SJCRH30 (cell line): ENCODE data around the gene GATA2. TPM values are rescaled to one million over a fixed set of nuclear protein-coding genes. Genes with fewer than 3 reads are reported as not detected.

Experiments
- DNase-seq, 2 experiments: peaks; one replicate each; pipeline ENCODE4 v3.0.0-alpha.2; 2015 to 2020
- H3K27ac ChIP-seq: fragments of 250-450 bp; sonication (Bioruptor Pico); 2 replicates; pipeline ENCODE4 v1.5.1; 2020; ENCODE audit warnings: mild to moderate bottlenecking, moderate library complexity
- H3K27me3 ChIP-seq: fragments of 250-450 bp; sonication (Bioruptor Pico); 2 replicates; pipeline ENCODE4 v1.5.1; 2020; ENCODE audit warnings: mild to moderate bottlenecking, moderate library complexity
- H3K36me3 ChIP-seq: fragments of 250-450 bp; sonication (Bioruptor Pico); 2 replicates; pipeline ENCODE4 v1.5.1; 2020; ENCODE audit warnings: mild to moderate bottlenecking, moderate library complexity
- H3K4me1 ChIP-seq: fragments of 250-450 bp; sonication (Bioruptor Pico); 2 replicates; pipeline ENCODE4 v1.5.1; 2020; ENCODE audit warnings: mild to moderate bottlenecking, moderate library complexity
- H3K4me3 ChIP-seq: fragments of 250-450 bp; sonication (Bioruptor Pico); 2 replicates; pipeline ENCODE4 v1.5.1; 2020; ENCODE audit warnings: mild to moderate bottlenecking, moderate library complexity
- H3K9me3 ChIP-seq: fragments of 250-450 bp; sonication (Bioruptor Pico); replicated peaks from 2 replicates; pipeline ENCODE4 v1.5.1; 2020; ENCODE audit warnings: mild to moderate bottlenecking, moderate library complexity
- total RNA-seq: library from RNA; depleted of rRNA; stranded (reverse); fragments of >200 nt; shearing (Covaris generic); gene quantifications from 2 replicates; pipeline ENCODE4 v1.2.3, GENCODE V29; 2014; rRNA removed

GATA2 gene
- 17.1 and 19.8 TPM in 2 replicates for total RNA-seq

- H3K36me3 ChIP-seq: no peaks in the 10 kb centered on the region
- no peak within 1 kb of the TSS for H3K27ac ChIP-seq
- no peak for DNase-seq
- H3K4me3 ChIP-seq: no peak within 1 kb of the TSS
- H3K27me3 ChIP-seq: no peaks in the 10 kb centered on the region
- H3K4me1 ChIP-seq: no peaks in the 10 kb centered on the region
- no peaks in the 10 kb centered on the region; the same call in 1 of the 2 replicates for H3K9me3 ChIP-seq
These were observed at the start of gene GATA2 for GRCh38 chr3:128492671-128493569. Gene GATA2, minus strand, starts transcription at chr3:128493201. Its CDS starts 6,170 bp downstream, at chr3:128487031.

DNA sequence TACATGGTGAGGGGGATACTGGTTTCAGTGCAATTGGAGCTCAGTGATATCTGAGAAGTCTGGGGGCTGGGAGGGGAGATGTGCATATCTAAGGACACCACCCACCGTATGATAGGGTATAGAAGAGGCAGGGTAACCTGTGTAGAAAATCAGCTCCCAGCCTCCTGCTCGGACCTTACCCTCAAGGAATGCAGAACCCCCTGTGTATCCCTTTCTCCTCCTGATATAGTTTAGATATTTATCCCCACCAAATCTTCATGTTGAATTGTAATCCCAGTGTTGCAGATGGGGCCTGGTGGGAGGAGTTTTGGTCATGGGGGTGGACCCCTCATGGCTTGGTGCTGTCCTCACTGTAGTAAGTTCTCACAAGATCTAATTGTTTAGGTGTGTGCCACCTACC lies 48.2 kb upstream of the GATA2 start:
- peaks cover 8% of the 10 kb centered on the region; the same call in 1 of the 2 replicates for H3K9me3 ChIP-seq
- H3K4me1 ChIP-seq: no peaks in the 10 kb centered on the region
- no peak overlapping the region for H3K4me3 ChIP-seq
- no peaks in the 10 kb centered on the region for H3K27me3 ChIP-seq
- no peak overlapping the region for H3K27ac ChIP-seq
- no peak for DNase-seq
- H3K36me3 ChIP-seq: no peaks in the 10 kb centered on the region

DNA sequence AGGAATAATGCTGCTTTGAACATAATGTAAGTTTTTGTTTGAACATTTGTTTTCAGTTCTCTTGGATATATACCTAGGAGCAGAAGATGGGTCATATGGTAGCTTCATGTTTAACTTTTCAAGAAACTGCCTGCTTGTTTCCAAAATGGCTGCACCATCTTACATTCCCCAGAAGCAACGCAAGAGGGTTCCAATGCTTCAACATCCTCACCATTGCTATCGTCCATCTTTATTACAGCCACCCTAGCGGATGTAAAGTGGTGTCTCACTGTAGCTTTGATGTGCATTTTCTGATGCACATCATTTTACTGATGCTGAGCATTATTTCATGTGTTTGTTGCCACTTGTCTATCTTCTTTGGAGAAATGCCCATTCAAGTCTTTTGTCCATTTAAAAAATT lies 46.4 kb upstream of the GATA2 start:
- Histone ChIP-seq H3K27ac (no peak overlapping the region), H3K9me3 (peaks cover 8% of the 10 kb centered on the region; the same call in 1 of the 2 replicates), H3K27me3 (no peaks in the 10 kb centered on the region), H3K36me3 (no peaks in the 10 kb centered on the region), H3K4me1 (no peaks in the 10 kb centered on the region), H3K4me3 (no peak overlapping the region)
- DNase-seq: no peak

- Histone ChIP-seq H3K9me3 (no peaks in the 10 kb centered on the region), H3K27ac (no peak overlapping the region), H3K27me3 (no peaks in the 10 kb centered on the region; the same call in 1 of the 2 replicates), H3K36me3 (no peaks in the 10 kb centered on the region), H3K4me1 (no peaks in the 10 kb centered on the region), H3K4me3 (no peak overlapping the region)
- DNase-seq: no peak
These were observed 44.2 kb upstream of the GATA2 start for GRCh38 chr3:128537091-128537703.

GRCh38 chr3:128532012-128532983 lies 39.3 kb upstream of the GATA2 start:
- H3K4me3 ChIP-seq: no peak overlapping the region
- DNase-seq: no peak
- H3K27me3 ChIP-seq: no peaks in the 10 kb centered on the region; the same call in 1 of the 2 replicates

DNA sequence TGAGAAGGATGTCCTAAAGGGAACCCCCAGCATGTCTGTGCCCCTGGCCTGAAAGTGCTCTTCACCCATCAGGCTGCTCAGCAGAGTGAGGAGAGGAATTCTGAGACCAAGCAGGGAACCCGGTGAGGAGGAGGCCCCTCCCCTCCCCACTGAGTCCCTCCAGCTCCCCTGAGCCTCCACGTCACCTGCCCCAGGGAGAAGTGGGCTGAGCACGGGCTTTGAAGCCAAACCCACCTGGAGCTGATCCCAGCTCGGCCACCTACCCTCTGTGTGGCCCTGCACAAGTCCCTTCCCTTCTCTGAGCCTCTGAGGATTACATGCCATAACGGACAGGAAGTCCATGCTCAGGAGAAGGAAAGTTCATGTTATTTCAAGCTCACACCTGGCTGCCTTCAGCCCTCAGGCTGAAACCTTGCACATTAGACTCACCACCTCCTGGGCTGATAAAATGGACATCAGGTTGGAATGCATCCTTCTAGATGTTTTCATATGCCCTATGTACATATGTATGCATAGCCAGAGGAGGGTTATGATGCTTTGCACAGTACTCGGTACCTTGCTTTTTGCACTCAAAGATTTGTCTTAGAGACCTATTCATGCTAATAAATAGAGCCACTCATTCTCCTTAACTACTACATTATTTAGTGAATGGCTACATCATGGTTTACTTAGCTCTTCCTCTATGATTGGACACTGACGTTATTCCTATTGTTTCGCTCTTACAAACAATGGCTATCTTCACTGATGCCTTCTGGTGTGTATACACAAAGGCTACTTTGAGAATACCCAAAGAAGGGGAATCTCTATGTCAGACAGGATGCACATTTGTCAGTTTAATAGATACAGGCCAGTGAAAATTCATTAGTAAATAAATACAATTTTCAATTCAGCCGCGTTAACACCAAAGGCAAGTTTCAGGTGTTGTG lies 31.6 kb upstream of the GATA2 start:
- Histone ChIP-seq H3K27me3 (no peaks in the 10 kb centered on the region; the same call in 1 of the 2 replicates), H3K4me3 (no peak overlapping the region), H3K4me1 (no peaks in the 10 kb centered on the region), H3K9me3 (no peaks in the 10 kb centered on the region), H3K27ac (no peak overlapping the region), H3K36me3 (no peaks in the 10 kb centered on the region)
- DNase-seq: no peak

More at GRCh38 chr3:128532012-128532983, 39.3 kb upstream of the GATA2 start:
- Histone ChIP-seq H3K36me3 (no peaks in the 10 kb centered on the region), H3K9me3 (no peaks in the 10 kb centered on the region), H3K4me1 (no peaks in the 10 kb centered on the region), H3K27ac (no peak overlapping the region)

GRCh38 chr3:128523591-128523990 lies 30.6 kb upstream of the GATA2 start:
- H3K4me3 ChIP-seq: no peak overlapping the region
- H3K4me1 ChIP-seq: no peaks in the 10 kb centered on the region
- H3K9me3 ChIP-seq: no peaks in the 10 kb centered on the region
- no peak overlapping the region for H3K27ac ChIP-seq
- no peaks in the 10 kb centered on the region; the same call in 1 of the 2 replicates for H3K27me3 ChIP-seq
- H3K36me3 ChIP-seq: no peaks in the 10 kb centered on the region
- DNase-seq: no peak

GRCh38 chr3:128521715-128522114 lies 28.7 kb upstream of the GATA2 start:
- H3K27ac ChIP-seq: no peak overlapping the region
- no peaks in the 10 kb centered on the region for H3K36me3 ChIP-seq
- DNase-seq: peak in 1 of 2 experiments; percentile 26
- no peaks in the 10 kb centered on the region; the same call in 1 of the 2 replicates for H3K27me3 ChIP-seq
- no peaks in the 10 kb centered on the region for H3K4me1 ChIP-seq
- no peaks in the 10 kb centered on the region for H3K9me3 ChIP-seq
- no peak overlapping the region for H3K4me3 ChIP-seq

- Histone ChIP-seq H3K4me3 (no peak overlapping the region), H3K27me3 (no peaks in the 10 kb centered on the region; the same call in none of the 2 replicates), H3K9me3 (peaks cover 5% of the 10 kb centered on the region; the same call in 1 of the 2 replicates), H3K27ac (no peak overlapping the region), H3K4me1 (no peaks in the 10 kb centered on the region), H3K36me3 (no peaks in the 10 kb centered on the region)
- DNase-seq: no peak
These were observed 25.8 kb upstream of the GATA2 start for GRCh38 chr3:128518587-128519490.

DNA sequence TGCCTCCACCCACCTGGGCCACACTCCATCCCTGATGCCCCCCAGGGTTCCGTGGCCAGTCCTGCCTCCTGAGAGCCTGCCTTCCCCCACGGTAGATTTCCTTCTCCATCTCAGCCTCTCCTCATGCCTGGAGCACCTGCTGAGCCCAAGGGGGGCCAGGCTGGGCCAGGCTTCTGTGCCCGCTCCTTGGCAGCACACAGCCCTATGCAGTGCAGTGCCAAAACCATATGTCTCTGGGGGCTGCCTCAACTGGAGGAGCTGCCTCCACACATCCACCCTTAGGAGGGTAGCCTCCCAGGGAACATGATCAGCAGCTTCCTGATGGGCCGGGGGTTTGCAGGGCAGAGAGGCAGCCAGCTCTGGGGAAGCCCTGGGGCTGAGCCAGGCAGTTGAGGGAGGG lies 24.6 kb upstream of the GATA2 start:
- Histone ChIP-seq H3K4me1 (no peaks in the 10 kb centered on the region), H3K27me3 (no peaks in the 10 kb centered on the region; the same call in none of the 2 replicates), H3K9me3 (peaks cover 5% of the 10 kb centered on the region; the same call in 1 of the 2 replicates), H3K36me3 (no peaks in the 10 kb centered on the region), H3K27ac (no peak overlapping the region), H3K4me3 (no peak overlapping the region)
- DNase-seq: no peak

GRCh38 chr3:128515967-128516366 lies 23.0 kb upstream of the GATA2 start:
- no peak for DNase-seq
- H3K36me3 ChIP-seq: no peaks in the 10 kb centered on the region
- H3K27me3 ChIP-seq: no peaks in the 10 kb centered on the region; the same call in none of the 2 replicates
- no peaks in the 10 kb centered on the region for H3K4me1 ChIP-seq
- peaks cover 5% of the 10 kb centered on the region; the same call in 1 of the 2 replicates for H3K9me3 ChIP-seq
- H3K27ac ChIP-seq: no peak overlapping the region
- no peak overlapping the region for H3K4me3 ChIP-seq

GRCh38 chr3:128508852-128509251 lies 15.9 kb upstream of the GATA2 start:
- DNase-seq: no peak
- H3K9me3 ChIP-seq: no peaks in the 10 kb centered on the region
- no peak overlapping the region for H3K4me3 ChIP-seq
- H3K27ac ChIP-seq: no peak overlapping the region
- H3K36me3 ChIP-seq: no peaks in the 10 kb centered on the region
- no peaks in the 10 kb centered on the region for H3K4me1 ChIP-seq
- no peaks in the 10 kb centered on the region for H3K27me3 ChIP-seq
